A549 treated with DMSO at 1 μM for 4 hours (cell line): ENCODE measurements around the gene CCR4. TPM values are rescaled to one million over a fixed set of nuclear protein-coding genes. Genes with fewer than 3 reads are reported as not detected.

Experiments used
- total RNA-seq: library from RNA; stranded (reverse); fragments of 200-300 nt; extraction: Qiagen RNA extraction; gene quantifications from 5 replicates; pipeline ENCODE4 v1.2.3, GENCODE V29; 2022; ENCODE audit warnings: low read depth

CCR4 gene
- total RNA-seq: 0.05 to 0.06 TPM (median 0.05 TPM) in 4 of 5 replicates, not detected in the other

DNA sequence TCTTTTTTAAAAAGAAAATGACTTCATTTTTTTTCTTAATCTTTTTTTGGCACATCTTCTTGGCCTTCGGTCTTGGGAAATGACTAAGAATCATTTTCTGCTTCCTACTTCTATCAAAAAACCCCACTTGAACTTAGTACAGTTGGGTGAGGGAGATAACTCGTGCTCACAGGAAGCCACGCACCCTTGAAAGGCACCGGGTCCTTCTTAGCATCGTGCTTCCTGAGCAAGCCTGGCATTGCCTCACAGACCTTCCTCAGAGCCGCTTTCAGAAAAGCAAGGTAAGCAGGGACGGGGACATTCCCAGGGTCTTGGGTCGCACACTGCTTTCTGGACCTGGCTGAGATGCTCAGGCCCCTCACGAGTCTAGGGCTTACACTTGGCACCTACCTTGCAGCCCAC lies at the start of gene CCR4:
Gene CCR4 (plus strand): TSS at position 235 of the 402 bp plus-strand sequence. CDS start 1,779 bp downstream, outside the sequence.

Other genes with a start within 250 kb of the CCR4 start
- gene TRIM71, start 133.6 kb upstream of the CCR4 start, total RNA-seq: 0.01 TPM in 1 of 5 replicates, not detected in the others
- 63.3 to 83.1 TPM (median 69.8 TPM) in 5 replicates for gene GLB1, start 145.5 kb downstream of the CCR4 start, total RNA-seq
- 1.6 to 2.0 TPM (median 1.6 TPM) in 5 replicates for gene TMPPE, start 145.5 kb downstream of the CCR4 start, total RNA-seq
- gene CRTAP, start 162.4 kb downstream of the CCR4 start, total RNA-seq: 247 to 311 TPM (median 300 TPM) in 5 replicates